BLaER1 treated with 17β-estradiol and CSF1 and Interleukin-3, amounts not matched to agents 10 nM and 100 nM (cell line): Measurements from ENCODE around the gene SCFD2.

ENCODE experiments used
- H3K27ac ChIP-seq, 11 experiments: shearing (Covaris generic); formaldehyde crosslinking; 2 replicates each; pipeline ENCODE4 v1.8.1; 2022
- H3K27me3 ChIP-seq, 11 experiments: shearing (Covaris generic); formaldehyde crosslinking; 2 replicates each; pipeline ENCODE4 v1.8.1; 2022
- H3K36me3 ChIP-seq, 11 experiments: shearing (Covaris generic); formaldehyde crosslinking; 2 replicates each; pipeline ENCODE4 v1.8.1; 2022
- H3K4me1 ChIP-seq, 10 experiments: shearing (Covaris generic); formaldehyde crosslinking; 2 replicates each; pipeline ENCODE4 v1.8.1; 2022
- H3K4me2 ChIP-seq, 11 experiments: shearing (Covaris generic); formaldehyde crosslinking; 2 replicates each; pipeline ENCODE4 v1.8.1; 2022
- H3K4me3 ChIP-seq, 10 experiments: shearing (Covaris generic); formaldehyde crosslinking; 2 replicates each; pipeline ENCODE4 v1.8.1; 2022
- H3K9ac ChIP-seq, 11 experiments: shearing (Covaris generic); formaldehyde crosslinking; 2 replicates each; pipeline ENCODE4 v1.8.1; 2022
- H3K9me3 ChIP-seq, 11 experiments: shearing (Covaris generic); formaldehyde crosslinking; replicated peaks in 1 of 11; 2 replicates each; pipeline ENCODE4 v1.8.1; 2022
- H4K20me1 ChIP-seq, 11 experiments: shearing (Covaris generic); formaldehyde crosslinking; 2 replicates each; pipeline ENCODE4 v1.8.1; 2022
- Cebpa-rat ChIP-seq, 11 experiments: shearing (Covaris generic); IDR thresholded peaks; 2 replicates each; pipeline ENCODE4 v1.8.1; 2022

Gene SCFD2

DNA sequence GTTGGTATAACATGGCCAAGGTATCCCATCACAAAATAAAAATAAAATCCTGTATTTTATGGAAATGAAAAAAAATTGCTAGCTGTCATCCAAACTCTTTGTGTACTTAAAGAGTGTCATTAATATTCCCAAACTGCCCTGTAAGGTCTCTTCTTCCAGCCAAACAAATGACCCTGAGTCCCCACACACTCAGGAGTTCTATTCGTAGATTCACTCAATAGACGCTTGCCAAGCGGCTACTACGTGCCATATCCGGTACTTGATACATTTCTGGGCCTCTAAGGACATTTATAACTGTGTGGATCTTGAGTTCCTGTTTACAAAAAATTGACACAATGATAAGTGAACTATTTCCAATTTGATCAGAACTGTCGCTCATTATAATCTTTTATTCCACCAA, 245.1 kb downstream of the SCFD2 start:
- H3K27ac ChIP-seq: no peak overlapping the region
- no peaks in the 10 kb centered on the region for H3K27me3 ChIP-seq
- no peak overlapping the region for H3K4me2 ChIP-seq
- H4K20me1 ChIP-seq: no peaks in the 10 kb centered on the region
- H3K4me1 ChIP-seq: no peaks in the 10 kb centered on the region
- H3K4me3 ChIP-seq: no peak overlapping the region
- peaks cover 0 to 2% (median 0%) of the 10 kb centered on the region in 11 experiments; a peak in 2 of 22 replicates for H3K9me3 ChIP-seq
- peaks cover 0 to 5% (median 0%) of the 10 kb centered on the region in 11 experiments; a peak in 1 of 22 replicates for H3K36me3 ChIP-seq
- TF ChIP-seq Cebpa-rat (IDR thresholded peaks at IDR 0.05): no peak
- no peak overlapping the region for H3K9ac ChIP-seq

DNA sequence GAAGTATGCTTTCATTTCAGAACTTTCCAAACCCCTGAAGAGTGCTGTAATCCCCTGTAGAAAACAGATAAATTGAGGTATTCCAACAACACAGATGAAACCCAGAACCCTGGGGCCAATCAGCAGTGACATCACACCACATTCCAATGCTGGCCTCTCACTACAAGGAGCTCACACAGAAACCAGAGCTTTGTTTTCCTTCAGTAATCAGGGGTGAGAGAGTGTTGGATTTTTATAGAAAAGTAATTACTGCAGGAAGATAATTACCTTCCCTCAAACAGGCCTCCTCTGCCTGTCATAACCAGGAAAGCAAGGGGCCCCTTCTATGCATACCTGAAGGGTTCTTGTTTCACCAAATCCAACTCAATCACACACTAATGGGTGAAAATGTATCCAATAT, 246.2 kb downstream of the SCFD2 start:
- H3K9me3 ChIP-seq: peaks cover 0 to 12% (median 7%) of the 10 kb centered on the region in 11 experiments; a peak in 12 of 22 replicates
- H4K20me1 ChIP-seq: no peaks in the 10 kb centered on the region
- no peak for TF ChIP-seq Cebpa-rat (IDR thresholded peaks at IDR 0.05)
- H3K27ac ChIP-seq: no peak overlapping the region
- H3K4me2 ChIP-seq: no peak overlapping the region
- no peaks in the 10 kb centered on the region for H3K27me3 ChIP-seq
- H3K4me1 ChIP-seq: no peaks in the 10 kb centered on the region
- no peak overlapping the region for H3K9ac ChIP-seq
- no peak overlapping the region for H3K4me3 ChIP-seq
- H3K36me3 ChIP-seq: peaks cover 0 to 5% (median 0%) of the 10 kb centered on the region in 11 experiments; a peak in 1 of 22 replicates

DNA sequence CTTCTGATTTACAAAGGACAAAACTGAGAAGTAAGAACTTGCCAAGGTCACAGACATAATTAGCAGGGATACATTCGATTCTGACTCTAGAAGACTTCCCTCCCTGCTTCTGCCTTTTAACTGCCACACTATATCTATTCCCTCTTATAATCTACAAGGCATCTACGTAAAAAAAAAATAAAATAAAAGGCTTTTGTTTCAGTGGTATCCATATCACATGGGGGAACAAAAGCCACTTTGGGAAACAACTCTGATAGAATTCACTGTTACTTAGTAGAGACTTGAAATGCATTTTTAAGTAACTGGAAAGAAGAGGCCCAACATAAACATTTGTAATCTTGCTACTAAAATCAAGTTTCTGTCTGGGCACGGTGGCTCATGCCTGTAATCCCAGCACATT, 247.2 kb downstream of the SCFD2 start:
- H3K9ac ChIP-seq: no peak overlapping the region
- no peaks in the 10 kb centered on the region for H3K4me1 ChIP-seq
- TF ChIP-seq Cebpa-rat (IDR thresholded peaks at IDR 0.05): no peak
- H3K27ac ChIP-seq: no peak overlapping the region
- peaks cover 0 to 12% (median 7%) of the 10 kb centered on the region in 11 experiments; a peak in 12 of 22 replicates for H3K9me3 ChIP-seq
- no peak overlapping the region for H3K4me3 ChIP-seq
- no peak overlapping the region for H3K4me2 ChIP-seq
- H3K27me3 ChIP-seq: no peaks in the 10 kb centered on the region
- peaks cover 0 to 4% (median 0%) of the 10 kb centered on the region in 11 experiments; a peak in 1 of 22 replicates for H3K36me3 ChIP-seq
- H4K20me1 ChIP-seq: no peaks in the 10 kb centered on the region

DNA sequence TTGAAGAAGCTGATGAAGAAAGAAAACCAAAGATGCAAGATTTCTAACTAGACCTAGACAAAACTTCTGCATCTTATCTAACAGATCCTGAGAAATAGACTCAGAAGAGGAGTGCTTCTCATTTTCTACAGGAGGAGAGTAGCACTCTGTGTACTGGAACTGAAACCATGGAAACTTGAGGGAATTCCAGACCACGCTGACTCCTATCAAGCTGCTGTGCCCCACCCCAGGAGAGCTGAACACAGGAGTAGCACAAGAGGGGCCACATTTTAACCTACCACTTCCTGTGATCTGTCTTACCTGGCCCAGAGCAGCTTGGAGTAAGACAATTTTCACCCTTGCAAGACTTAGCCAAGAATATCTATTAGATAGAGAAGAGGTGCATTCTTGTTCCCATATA, 248.9 kb downstream of the SCFD2 start:
- Histone ChIP-seq H3K9ac (no peak overlapping the region), H3K36me3 (0 out of 22 replicates have a peak, but pooled peaks cover 0 to 4% (median 0%) of the 10 kb centered on the region in 11 experiments), H3K4me3 (no peak overlapping the region), H3K27ac (no peak overlapping the region), H3K27me3 (no peaks in the 10 kb centered on the region), H3K9me3 (peaks cover 0 to 12% (median 7%) of the 10 kb centered on the region in 11 experiments; a peak in 12 of 22 replicates), H4K20me1 (no peaks in the 10 kb centered on the region), H3K4me2 (no peak overlapping the region), H3K4me1 (no peaks in the 10 kb centered on the region)
- no peak for TF ChIP-seq Cebpa-rat (IDR thresholded peaks at IDR 0.05)

DNA sequence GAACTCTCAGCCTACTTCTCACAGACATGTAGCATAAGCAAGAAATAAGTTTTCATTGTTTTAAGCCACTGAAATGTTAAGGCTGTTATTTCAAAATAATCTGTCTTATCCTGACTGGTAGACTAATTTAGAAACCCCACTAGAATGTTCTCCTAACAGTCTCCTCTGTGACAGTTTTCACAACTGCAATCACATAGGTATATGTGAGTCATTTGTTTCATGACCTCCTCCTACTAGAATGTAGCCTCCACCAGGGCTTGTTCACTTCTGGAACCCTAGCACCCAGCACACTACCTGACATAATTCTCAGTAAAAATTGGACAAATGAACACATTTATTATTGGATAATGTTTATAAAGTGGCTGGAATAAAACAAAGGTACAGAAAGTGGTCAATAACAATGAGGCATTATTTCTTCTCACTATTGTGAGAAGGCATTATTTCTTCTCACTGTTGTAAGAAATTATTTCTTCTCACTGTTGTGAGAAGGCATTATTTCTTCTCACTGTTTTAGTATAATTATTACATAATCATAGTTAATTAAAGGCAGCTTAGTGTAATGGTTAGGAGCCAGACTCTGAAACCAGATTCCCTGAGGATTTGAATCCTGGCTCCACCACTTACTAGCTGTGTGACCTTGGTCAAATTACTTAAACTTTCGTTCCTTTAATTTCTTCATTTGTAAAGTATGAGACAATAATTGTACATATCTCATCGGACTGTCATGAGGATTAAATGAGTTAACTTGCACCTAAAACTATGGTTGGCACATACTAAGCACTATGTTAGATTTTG, 252.2 kb downstream of the SCFD2 start:
- Histone ChIP-seq H3K9me3 (peaks cover 9 to 27% (median 23%) of the 10 kb centered on the region in 11 experiments; a peak in 20 of 22 replicates), H3K4me1 (no peaks in the 10 kb centered on the region), H3K9ac (no peak overlapping the region), H3K36me3 (peaks cover 0 to 5% (median 0%) of the 10 kb centered on the region in 11 experiments; a peak in 1 of 22 replicates), H3K27ac (no peak overlapping the region), H4K20me1 (no peaks in the 10 kb centered on the region), H3K27me3 (no peaks in the 10 kb centered on the region), H3K4me3 (no peak overlapping the region), H3K4me2 (no peak overlapping the region)
- no peak for TF ChIP-seq Cebpa-rat (IDR thresholded peaks at IDR 0.05)

DNA sequence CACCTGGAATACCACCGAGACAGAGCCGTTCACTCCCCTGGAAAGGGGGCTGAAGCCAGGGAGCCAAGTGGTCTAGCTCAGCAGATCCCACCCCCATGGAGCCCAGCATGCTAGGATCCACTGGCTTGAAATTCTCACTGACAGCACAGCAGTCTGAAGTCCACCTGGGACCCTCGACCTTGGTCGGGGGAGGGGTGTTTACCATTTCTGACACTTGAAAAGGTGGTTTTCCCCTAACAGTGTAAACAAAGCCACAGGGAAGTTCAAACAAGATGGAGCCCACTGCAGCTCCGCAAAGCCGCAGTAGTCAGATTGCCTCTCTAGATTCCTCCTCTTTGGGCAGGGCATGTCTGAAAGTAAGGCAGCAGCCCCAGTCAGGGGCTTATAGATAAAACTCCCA, 260.5 kb downstream of the SCFD2 start:
- TF ChIP-seq Cebpa-rat (IDR thresholded peaks at IDR 0.05): no peak
- Histone ChIP-seq H3K9ac (no peak overlapping the region), H3K4me2 (no peak overlapping the region), H3K27me3 (no peaks in the 10 kb centered on the region), H3K36me3 (no peaks in the 10 kb centered on the region), H3K4me3 (no peak overlapping the region), H4K20me1 (no peaks in the 10 kb centered on the region), H3K27ac (no peak overlapping the region), H3K4me1 (no peaks in the 10 kb centered on the region), H3K9me3 (peaks cover 6 to 13% (median 9%) of the 10 kb centered on the region in 11 experiments; a peak in 19 of 22 replicates)

DNA sequence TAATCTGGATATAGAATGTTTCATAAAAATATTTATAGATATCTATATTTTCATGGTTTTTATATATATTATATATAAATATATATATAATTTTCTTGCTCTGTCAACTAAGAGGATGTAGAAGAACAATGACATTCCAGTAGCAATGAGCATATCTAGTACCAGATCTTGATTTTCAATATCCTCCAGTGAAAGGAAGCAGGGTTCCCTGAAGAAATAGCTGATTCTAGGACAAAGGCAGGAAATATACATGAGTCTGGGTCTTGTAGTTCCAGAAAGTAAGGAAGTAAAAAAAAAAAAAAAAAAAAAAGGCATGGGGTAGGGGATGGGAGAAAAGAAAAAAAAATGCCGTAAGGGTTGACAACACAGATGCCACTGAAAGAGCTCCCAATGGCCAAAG, 262.4 kb downstream of the SCFD2 start:
- H3K9me3 ChIP-seq: peaks cover 0 to 11% (median 3%) of the 10 kb centered on the region in 11 experiments; a peak in 9 of 22 replicates
- no peak overlapping the region for H3K4me3 ChIP-seq
- H4K20me1 ChIP-seq: no peaks in the 10 kb centered on the region
- no peak for TF ChIP-seq Cebpa-rat (IDR thresholded peaks at IDR 0.05)
- H3K4me2 ChIP-seq: no peak overlapping the region
- no peak overlapping the region for H3K9ac ChIP-seq
- no peaks in the 10 kb centered on the region for H3K4me1 ChIP-seq
- no peak overlapping the region for H3K27ac ChIP-seq
- no peaks in the 10 kb centered on the region for H3K27me3 ChIP-seq
- peaks cover 0 to 5% (median 0%) of the 10 kb centered on the region in 11 experiments; a peak in 2 of 22 replicates for H3K36me3 ChIP-seq

DNA sequence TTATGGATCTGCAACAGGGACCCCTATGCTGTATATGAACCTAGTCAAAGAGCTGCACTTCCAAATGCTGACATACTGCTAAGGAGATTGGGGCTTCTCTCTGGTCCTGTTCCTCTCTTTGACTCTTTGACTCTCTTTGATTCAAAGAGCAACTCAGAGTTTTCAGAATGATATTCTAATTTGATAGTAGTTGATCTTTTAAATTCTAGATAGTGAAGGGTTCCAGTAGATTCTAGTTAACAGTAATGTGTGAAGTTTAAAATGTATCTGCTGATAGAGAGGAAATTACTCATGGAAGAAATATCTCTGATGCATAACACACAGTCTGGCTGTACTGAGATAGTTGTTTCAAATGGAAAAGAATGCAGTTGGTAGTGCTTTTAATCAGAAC, 264.7 kb downstream of the SCFD2 start:
- Histone ChIP-seq H3K4me2 (no peak overlapping the region), H3K4me3 (no peak overlapping the region), H3K9me3 (peaks cover 0 to 13% (median 5%) of the 10 kb centered on the region in 11 experiments; a peak in 11 of 22 replicates), H3K27ac (no peak overlapping the region), H3K27me3 (no peaks in the 10 kb centered on the region), H3K36me3 (peaks cover 0 to 5% (median 0%) of the 10 kb centered on the region in 11 experiments; a peak in 2 of 22 replicates), H3K9ac (no peak overlapping the region), H4K20me1 (no peaks in the 10 kb centered on the region), H3K4me1 (no peaks in the 10 kb centered on the region)
- TF ChIP-seq Cebpa-rat (IDR thresholded peaks at IDR 0.05): no peak

DNA sequence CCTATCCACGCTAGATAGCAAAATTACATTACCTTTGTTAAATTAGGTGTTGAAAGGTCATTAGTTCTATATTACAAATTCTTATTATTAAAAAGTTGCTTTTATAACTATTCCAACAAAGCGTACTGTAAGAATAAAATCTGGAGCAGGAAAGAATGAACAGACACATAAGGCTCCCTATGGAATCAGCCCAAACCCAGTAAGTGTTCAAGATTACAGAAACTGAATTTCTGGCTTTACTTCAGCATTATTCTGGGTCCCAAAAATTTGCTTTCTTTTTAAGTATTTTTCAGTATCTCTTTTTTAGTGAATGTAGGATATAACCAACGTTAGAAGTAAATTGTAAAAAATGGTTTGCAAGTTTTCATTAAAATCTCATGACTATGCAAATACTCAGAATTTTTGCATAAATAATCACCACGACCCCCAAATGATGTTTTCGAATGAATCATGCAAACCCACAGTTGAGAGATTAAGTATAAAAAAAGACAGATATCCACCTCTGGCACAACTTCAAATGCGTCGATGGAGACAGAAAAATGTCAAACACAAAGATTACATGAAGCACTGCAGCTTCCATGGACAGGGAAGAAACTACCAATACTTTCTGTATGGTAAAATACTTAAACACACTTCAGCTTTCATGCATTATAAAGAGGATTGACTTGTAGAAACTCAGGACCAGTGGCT, 265.2 kb downstream of the SCFD2 start:
- H3K27ac ChIP-seq: no peak overlapping the region
- H3K4me2 ChIP-seq: no peak overlapping the region
- H3K4me1 ChIP-seq: no peaks in the 10 kb centered on the region
- H3K36me3 ChIP-seq: peaks cover 0 to 5% (median 0%) of the 10 kb centered on the region in 11 experiments; a peak in 2 of 22 replicates
- no peak for TF ChIP-seq Cebpa-rat (IDR thresholded peaks at IDR 0.05)
- no peaks in the 10 kb centered on the region for H4K20me1 ChIP-seq
- H3K4me3 ChIP-seq: no peak overlapping the region
- no peak overlapping the region for H3K9ac ChIP-seq
- H3K27me3 ChIP-seq: no peaks in the 10 kb centered on the region
- peaks cover 0 to 13% (median 5%) of the 10 kb centered on the region in 11 experiments; a peak in 11 of 22 replicates for H3K9me3 ChIP-seq
